Raji (cell line): Measurements from ENCODE around the gene CELF2.

Experiments
- POLR2A ChIP-seq: IDR thresholded peaks from 2 replicates; pipeline ENCODE4 v1.6.1; 2011; ENCODE audit warnings: low read depth, low read length, control low read depth; ENCODE audit not compliant: insufficient read depth

CELF2 gene

DNA sequence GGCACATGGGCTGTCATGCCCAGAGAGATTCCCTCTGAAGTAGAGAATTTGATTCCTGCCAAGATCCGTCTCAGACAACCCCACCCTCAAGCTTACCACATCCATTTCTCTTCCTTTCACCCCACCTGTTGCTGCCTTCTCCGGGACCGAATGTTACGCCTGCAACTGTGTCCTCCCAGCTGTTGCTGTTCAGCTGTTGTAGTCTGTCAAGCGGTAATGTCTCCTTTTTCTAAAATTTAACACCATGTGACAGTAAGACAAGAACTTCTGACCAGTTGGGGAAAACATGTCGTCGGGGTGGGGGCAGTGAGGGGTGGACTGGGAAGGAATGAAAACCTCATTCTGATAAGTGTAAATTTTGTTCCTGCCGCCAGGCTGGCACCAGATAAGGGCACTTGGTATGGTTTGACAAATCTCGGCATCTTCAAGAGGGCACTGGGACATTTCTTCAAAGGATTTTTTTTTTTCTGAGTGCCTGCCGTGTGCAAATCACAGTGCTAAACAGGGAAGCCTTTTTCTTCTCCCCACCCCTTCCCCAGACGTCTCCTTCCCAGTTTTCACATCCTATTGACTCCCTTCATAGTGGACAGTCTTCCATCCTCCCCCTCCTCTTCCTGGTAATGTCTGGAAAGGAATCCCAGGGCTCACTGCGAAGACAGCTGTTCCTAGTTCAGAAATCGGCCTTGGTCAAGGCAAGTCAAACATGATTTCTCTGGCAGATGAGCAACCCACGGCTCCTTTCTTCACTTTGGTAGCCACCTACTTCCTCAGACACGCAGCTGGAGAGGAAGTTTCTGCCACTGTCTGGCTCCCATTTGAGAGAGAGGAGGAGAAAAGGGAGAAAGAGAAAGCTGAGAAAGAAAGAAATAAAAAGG lies 5.0 kb upstream of the CELF2 start:
- TF ChIP-seq POLR2A = no peak

DNA sequence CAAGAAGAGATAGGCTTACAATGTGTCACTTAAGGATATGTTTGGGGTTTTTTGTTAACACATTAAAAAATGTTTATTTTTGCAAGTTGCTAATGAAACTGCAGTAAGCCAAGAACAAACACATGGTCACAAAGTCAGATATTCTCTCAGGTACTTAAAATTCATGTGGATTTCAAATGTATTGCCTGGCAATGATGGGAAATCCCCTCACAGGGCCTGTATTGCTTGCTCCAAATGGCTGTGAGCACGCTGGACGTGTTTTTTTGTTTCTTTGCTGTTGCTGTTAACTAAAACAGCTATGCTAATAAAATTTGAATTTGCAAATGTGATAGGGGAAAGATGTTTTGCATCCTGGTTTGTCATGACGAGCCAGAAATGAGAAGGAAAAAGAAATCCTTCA lies 3.8 kb upstream of the CELF2 start:
- TF ChIP-seq POLR2A = no peak

GRCh38 chr10:11014671-11015445 lies 2.8 kb upstream of the CELF2 start:
- no peak for TF ChIP-seq POLR2A

DNA sequence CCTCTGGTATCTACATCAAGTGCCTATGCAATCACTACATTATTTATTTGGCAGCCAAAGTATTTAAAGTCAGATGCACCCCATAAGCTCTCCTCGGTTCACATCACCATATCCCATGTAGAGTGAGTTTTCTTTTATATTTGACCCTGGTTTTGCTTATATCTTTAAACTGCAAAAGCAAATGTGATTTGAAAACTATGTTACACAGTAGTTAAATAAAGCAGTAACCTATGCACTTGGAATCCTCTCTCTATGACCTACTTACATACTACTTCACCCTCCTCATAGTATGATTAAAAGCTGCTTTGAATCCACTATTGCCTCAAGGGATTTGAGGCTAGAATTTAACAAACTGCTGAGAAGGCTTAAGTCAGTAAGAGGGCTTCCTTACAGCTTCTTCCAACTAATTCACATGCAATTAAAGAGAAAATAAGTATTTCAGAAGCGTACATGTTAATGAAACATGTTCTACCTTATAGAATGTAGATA lies 2.2 kb upstream of the CELF2 start:
- no peak for TF ChIP-seq POLR2A

DNA sequence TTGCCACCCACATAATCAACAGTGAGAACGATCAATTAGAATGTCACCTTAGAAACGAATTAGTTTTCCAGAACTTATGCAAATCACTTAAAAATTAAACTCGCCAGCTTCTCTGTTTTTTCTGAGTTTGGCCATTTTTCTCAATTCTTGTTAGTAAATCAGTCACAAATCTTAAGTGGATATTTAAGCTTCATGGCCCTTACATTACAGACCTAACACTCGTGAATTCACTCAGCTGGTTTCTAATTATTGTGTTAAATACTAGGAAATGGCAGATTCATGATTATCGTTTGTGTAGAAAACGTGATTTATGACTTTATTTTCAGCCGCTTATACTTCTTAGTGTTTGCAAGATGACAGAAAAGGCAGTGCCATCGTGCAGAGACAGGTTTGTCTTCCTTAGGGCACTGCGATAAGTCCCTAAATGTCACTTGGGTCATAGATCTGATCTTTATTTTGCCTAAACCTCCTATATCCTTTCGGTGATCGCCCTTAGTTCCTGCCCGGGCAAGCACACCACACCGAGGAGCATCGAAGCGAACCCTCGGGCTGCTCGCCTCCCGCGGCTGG lies 587 bp upstream of the CELF2 start:
- no peak for TF ChIP-seq POLR2A

DNA sequence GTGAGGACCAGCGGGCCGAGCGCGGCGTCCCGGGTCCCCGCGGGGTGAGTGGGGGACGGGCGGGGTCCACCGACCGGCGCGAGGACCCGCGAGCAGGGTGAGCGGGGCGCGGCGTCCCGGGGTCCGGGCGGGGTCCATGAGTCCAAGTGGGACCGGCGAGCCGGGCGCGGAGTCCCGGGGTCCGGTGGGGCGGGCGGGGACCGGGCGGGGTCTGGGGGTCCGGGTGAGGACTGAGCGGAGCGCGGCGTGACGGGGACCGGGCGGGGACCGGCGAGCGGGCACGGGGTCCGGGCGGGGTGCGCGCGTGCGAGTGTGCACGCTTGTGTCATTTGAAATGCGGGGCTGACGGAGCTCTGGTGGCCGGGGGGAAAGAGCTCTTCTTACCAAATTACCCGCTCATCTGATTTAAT lies 765 bp downstream of the CELF2 start:
- no peak for TF ChIP-seq POLR2A

DNA sequence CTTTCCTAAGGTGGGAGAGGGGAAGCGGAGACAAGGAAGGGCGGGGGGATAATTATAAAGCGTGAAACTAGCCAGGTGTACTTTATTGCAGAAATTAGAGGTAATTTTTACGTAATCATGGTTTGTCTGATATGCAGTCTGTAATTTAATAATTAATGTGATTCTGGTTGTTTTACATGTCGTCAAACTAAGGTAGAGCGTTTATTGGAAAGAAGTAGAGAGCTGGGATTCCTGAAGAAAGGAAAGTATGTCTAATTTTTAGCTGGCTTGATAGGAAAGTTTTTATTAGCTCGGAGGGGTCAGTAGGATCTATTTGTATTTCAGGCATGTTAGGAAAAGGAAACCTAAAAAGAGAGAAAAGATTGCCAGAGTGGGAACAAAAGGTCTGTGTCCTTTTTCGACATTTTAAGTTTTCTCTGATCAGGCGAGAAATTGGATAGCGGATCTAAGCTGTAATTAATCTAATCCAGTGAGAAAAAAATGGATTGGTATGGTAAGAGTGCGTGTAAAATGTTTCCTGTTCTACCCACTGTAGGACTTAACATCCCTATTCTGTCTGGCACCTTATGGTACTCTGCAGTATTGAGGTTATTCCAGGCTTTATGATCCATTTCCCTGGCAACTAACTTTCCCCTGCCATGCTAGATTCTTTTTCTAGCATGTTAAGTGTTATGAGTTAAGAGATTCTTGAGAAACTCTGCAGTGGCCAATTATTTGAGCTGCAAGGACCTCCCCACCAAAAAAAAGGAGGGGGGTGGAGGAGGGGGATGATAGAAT lies 1.4 kb downstream of the CELF2 start:
- no peak for TF ChIP-seq POLR2A

GRCh38 chr10:11019724-11020547 lies 2.3 kb downstream of the CELF2 start:
- TF ChIP-seq POLR2A = no peak

- TF ChIP-seq POLR2A = no peak
These were observed 2.9 kb downstream of the CELF2 start for GRCh38 chr10:11020548-11020942.

DNA sequence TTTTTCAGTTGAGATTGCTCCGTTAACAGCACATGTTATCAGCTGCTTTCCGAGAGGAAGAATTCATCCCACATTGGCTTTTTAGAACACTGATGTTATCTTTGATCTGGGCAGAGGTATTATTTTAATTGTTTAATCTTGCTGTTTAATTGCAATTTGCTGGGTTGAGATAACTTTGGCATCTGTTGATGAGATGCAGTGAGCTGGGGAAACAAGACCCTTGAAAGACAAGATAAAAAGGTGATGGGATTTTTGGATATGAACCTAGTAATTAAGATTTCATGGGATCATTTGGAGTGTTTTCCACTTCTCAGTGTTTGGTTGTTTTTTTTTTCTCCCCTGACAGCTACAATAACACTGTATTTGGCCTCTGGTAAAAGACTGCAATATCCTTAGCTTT lies 4.5 kb downstream of the CELF2 start:
- TF ChIP-seq POLR2A = no peak

DNA sequence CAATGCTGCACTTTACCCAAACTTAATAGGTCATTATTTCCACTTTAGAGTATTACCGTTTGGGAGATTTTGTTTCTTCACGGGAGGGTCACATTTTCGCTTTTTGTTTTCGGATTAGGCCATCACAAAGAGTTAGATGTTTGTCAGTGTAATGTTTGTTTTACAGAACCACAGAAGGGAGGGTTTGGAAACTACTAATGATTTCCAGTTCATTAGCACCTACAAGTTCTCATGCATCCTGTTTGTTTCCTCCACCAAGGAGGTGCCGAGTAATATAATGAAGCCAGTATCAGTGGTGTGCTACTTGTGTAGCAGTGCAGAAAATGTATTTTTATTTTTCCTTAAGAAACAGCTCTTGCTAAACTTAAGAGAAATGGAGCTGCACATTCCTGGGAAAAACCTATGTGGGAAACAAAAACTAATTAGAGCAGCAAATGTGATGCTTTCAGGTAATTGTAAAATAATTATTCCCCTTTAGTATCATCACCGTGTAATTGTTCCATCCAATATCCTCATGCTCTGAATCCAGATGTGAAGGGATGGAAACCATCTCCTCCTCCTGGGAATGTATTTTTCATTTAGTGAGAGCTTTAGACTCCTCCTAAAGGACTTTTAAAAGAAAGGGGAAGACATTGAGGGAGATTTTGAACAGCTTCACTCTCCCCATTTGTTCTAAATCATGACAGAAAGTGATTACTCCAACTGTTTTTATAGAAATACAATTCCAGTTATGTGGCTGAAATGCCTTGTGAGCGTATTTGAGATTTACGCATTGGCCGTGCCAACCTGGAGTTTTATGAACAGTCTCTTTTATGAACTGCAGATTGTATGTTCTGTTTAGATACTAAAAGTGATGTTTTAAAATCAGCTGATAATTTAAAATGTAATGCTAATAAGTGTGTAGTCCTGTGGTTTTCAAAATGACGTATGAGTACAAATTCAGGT lies 5.6 kb downstream of the CELF2 start:
- TF ChIP-seq POLR2A = no peak

- TF ChIP-seq POLR2A = no peak
These were observed 6.9 kb downstream of the CELF2 start for GRCh38 chr10:11024596-11024995.

GRCh38 chr10:11025978-11026377 lies 8.3 kb downstream of the CELF2 start:
- no peak for TF ChIP-seq POLR2A
